ENCODE measurements around the gene HCCS. TPM values are rescaled to one million over a fixed set of nuclear protein-coding genes. Genes with fewer than 3 reads are reported as not detected.

The HCCS gene
- total RNA-seq, 1 donor from 2014 or later = 17.9 TPM

- peaks cover 23% of the 10 kb centered on the region for H3K9me3 Mint-ChIP-seq
- H3K36me3 Mint-ChIP-seq = no peaks in the 10 kb centered on the region
- H3K27ac Mint-ChIP-seq = no peak overlapping the region
- no peak for TF ChIP-seq CTCF (IDR thresholded peaks at IDR 0.05; ENCODE audit: unreplicated experiment)
- no peak for DNase-seq (ENCODE audit: low spot score in 2 of 2, unreplicated experiment in 2 of 2)
- no peaks in the 10 kb centered on the region for H3K27me3 Mint-ChIP-seq (ENCODE audit: low read depth)
- H3K4me1 Mint-ChIP-seq = peaks cover 10% of the 10 kb centered on the region
- H3K4me3 Mint-ChIP-seq = no peak overlapping the region
These were observed 24.5 kb downstream of the HCCS start for GRCh38 chrX:11135564-11136185.

GRCh38 chrX:11137543-11138139 lies 26.5 kb downstream of the HCCS start:
- TF ChIP-seq CTCF (IDR thresholded peaks at IDR 0.05; ENCODE audit: unreplicated experiment) = peak; percentile 97
- DNase-seq (ENCODE audit: low spot score in 2 of 2, unreplicated experiment in 2 of 2) = no peak
- H3K9me3 Mint-ChIP-seq = peaks cover 17% of the 10 kb centered on the region

DNA sequence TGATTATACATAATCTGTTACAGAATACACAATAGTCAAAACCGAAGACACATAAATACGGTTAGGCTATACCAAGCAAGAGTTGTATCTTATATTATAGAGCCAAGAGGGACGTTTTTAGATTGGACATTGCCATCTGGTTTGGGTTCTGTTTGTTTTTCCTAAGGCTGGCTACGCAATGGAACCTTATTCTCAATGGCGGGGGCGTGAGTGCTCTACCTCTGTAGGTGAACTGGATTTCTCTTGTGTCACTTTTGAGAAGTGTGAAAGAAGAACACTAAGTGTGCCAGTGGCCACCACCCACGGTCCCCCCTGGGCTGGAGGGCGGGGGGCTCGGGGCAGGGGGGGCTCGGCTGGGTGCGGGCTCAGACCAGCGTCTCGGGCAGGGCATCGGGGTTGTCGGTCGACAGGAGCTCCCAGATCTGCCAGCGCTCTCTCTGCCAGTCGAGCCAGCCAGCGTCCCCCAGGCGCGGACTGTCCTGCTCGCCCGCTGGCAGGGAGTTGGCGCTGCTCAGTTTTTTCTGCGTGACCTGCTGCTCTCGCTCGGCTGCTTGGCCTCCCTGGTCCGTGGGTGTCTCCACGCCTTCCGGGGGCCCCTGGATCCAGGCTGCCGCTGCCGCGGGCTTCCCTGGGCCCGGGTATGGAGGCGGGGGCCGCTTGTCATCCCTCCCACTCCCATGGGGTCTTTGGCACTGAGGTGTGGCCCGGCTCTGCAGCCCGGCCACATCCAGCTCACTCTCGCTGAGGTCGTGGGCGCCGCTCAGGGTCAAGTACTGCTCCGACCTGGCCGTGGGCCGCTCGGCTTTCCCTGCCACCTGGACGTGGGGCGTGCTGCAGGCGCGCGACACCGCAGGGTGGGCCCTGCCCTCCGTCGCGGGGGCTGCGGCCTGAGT lies 27.6 kb downstream of the HCCS start:
- H3K4me1 Mint-ChIP-seq = peaks cover 10% of the 10 kb centered on the region
- H3K4me3 Mint-ChIP-seq = no peak overlapping the region
- H3K27me3 Mint-ChIP-seq (ENCODE audit: low read depth) = no peaks in the 10 kb centered on the region
- peaks cover 18% of the 10 kb centered on the region for H3K9me3 Mint-ChIP-seq
- no peak overlapping the region for H3K27ac Mint-ChIP-seq
- peak in 1 of 2 experiments; percentile 23 for DNase-seq (ENCODE audit: low spot score in 2 of 2, unreplicated experiment in 2 of 2)
- no peaks in the 10 kb centered on the region for H3K36me3 Mint-ChIP-seq
- TF ChIP-seq CTCF (IDR thresholded peaks at IDR 0.05; ENCODE audit: unreplicated experiment) = no peak

More at GRCh38 chrX:11137543-11138139, 26.5 kb downstream of the HCCS start:
- no peaks in the 10 kb centered on the region for H3K36me3 Mint-ChIP-seq
- H3K27me3 Mint-ChIP-seq (ENCODE audit: low read depth) = no peaks in the 10 kb centered on the region
- H3K4me3 Mint-ChIP-seq = no peak overlapping the region
- no peak overlapping the region for H3K27ac Mint-ChIP-seq
- peaks cover 10% of the 10 kb centered on the region for H3K4me1 Mint-ChIP-seq

GRCh38 chrX:11143931-11144678 lies 33.0 kb downstream of the HCCS start:
- peaks cover 4% of the 10 kb centered on the region for H3K4me1 Mint-ChIP-seq
- no peaks in the 10 kb centered on the region for H3K27me3 Mint-ChIP-seq (ENCODE audit: low read depth)
- peak; percentile 70 for TF ChIP-seq CTCF (IDR thresholded peaks at IDR 0.05; ENCODE audit: unreplicated experiment)
- DNase-seq (ENCODE audit: low spot score in 2 of 2, unreplicated experiment in 2 of 2) = peak in 1 of 2 experiments; percentile 43
- H3K4me3 Mint-ChIP-seq = no peak overlapping the region
- H3K36me3 Mint-ChIP-seq = no peaks in the 10 kb centered on the region
- H3K9me3 Mint-ChIP-seq = peaks cover 10% of the 10 kb centered on the region
- no peak overlapping the region for H3K27ac Mint-ChIP-seq

GRCh38 chrX:11146411-11146810 lies 35.3 kb downstream of the HCCS start:
- Mint-ChIP-seq H3K4me3 (no peak overlapping the region), H3K27me3 (ENCODE audit: low read depth) (no peaks in the 10 kb centered on the region), H3K36me3 (no peaks in the 10 kb centered on the region), H3K27ac (no peak overlapping the region), H3K9me3 (peaks cover 7% of the 10 kb centered on the region), H3K4me1 (peaks cover 14% of the 10 kb centered on the region)
- no peak for DNase-seq (ENCODE audit: low spot score in 2 of 2, unreplicated experiment in 2 of 2)
- TF ChIP-seq CTCF (IDR thresholded peaks at IDR 0.05; ENCODE audit: unreplicated experiment) = no peak
